Stimulated activated CD4-positive, alpha-beta T cell treated with anti-CD3 and anti-CD28 coated beads, Interleukin-1b, Interleukin-23, amount 100 ng/mL, for 24 hours (primary cell): ENCODE data around the gene ZCCHC14.
A peak's percentile ranks its signal among the peaks of the same experiment; 100 is the strongest.
"Not testable (repeated sequence)": the region's sequence is repeated elsewhere in the genome, so short reads cannot be mapped to it uniquely, and the experiment has no call there.

ENCODE experiments used
- DNase-seq, 4 experiments: peaks; one replicate each; pipeline ENCODE4 v3.0.0-alpha.2; 2020; ENCODE audit warnings: low read depth in 4 of 4, low spot score in 1 of 4

Gene ZCCHC14

GRCh38 chr16:87387942-87388817 is 104.6 kb downstream of the ZCCHC14 start:
- peak in 3 of 4 experiments; percentile 58 to 73 (median 71) for DNase-seq

DNA sequence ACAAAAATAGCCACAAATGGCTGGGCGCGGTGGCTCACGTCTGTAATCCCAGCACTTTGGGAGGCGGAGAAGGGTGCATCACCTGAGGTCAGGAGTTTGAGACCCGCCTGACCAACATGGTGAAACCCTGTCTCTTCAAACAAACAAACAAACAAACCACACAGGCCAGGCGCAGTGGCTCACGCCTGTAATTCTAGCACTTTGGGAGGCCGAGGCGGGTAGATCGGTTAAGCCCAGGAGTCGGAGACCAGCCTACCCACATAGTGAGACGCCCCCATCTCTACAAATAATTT is 108.0 kb downstream of the ZCCHC14 start:
- not testable (repeated sequence) for DNase-seq

- peak in 1 of 4 experiments; percentile 37 for DNase-seq
Measured at GRCh38 chr16:87384162-87384874, 108.5 kb downstream of the ZCCHC14 start.

GRCh38 chr16:87383505-87384161 is 109.2 kb downstream of the ZCCHC14 start, which contains the start of gene FBXO31:
TSS of gene FBXO31 (minus strand) at chr16:87383776. CDS start at chr16:87383744, 32 bp downstream.
- peak; percentile 82 to 92 (median 87) for DNase-seq

DNA sequence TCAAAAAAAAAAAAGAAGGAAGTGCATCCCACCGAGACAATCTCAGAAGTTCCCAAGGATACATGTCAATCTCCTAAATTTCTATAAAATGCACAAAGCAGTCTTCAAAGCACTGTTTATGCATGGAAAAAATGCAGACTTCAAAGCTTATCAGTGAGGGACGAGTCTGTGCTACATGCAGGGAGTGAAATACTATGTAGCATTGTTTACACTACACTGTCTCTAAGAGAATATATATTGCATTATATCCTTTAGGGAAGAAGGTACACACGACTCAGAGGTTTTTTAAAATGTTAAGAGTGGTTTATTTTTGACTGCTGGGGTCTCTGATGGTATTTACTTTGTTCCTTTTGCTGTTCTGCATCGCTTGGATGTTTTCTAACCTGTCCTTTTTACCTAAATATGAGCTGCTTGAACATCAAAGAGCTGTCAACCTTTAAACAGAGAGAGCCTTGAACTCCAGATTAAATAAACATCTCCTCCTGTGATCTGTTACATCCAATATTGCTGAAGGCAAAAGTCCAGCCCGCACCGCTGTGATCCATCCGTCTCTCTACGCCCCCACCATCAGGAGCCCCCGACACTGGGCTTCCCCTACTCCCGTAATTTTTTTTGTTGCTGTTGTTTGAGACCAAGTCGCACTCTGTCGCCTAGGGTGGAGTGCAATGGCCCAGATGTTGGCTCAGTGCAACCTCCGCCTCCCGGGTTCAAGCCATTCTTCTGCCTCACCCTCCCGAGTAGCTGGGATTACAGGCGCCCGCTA is 110.6 kb downstream of the ZCCHC14 start:
- no peak for DNase-seq

GRCh38 chr16:87380881-87381280 is 111.9 kb downstream of the ZCCHC14 start:
- DNase-seq = no peak

DNA sequence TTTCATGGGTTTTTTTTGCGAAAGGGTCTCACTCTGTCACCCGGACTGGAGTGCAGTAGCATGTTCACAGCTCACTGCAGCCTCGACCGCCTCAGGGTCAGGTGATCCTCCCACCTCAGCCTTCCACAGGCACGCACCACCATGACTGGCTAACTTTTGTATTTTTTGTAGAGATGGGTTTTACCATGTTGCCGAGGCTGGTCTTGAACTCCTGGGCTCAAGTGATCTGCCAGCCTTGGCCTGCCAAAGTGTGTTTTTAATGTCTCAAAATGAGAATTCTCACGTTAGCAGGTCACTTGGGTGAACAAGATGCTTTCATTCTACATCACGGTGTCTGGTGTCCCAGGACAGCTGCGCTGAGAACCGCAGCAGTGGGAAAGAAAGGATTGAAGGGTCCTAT is 112.4 kb downstream of the ZCCHC14 start:
- no peak for DNase-seq

DNA sequence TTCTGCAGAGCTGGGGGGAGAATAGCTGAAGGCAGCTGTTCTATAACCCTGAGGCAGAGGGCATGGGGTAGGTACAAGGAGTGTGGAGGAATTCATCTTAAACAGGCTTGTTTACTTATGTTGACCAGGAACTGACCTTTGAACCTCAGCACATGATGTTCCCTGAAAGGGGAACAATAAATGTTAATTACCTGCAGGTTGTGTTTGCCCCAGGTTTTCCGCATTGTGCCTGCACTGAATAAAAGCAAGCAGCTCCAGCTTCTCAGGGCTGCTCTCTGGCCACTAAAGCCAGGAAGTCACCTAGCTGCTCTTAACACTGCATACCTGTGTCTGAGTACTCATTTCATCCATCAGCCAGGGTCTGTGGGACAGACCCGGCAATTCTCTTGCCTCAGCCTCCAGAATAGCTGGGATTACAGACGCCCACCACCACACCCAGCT is 113.5 kb downstream of the ZCCHC14 start:
- DNase-seq = not testable (repeated sequence)

DNA sequence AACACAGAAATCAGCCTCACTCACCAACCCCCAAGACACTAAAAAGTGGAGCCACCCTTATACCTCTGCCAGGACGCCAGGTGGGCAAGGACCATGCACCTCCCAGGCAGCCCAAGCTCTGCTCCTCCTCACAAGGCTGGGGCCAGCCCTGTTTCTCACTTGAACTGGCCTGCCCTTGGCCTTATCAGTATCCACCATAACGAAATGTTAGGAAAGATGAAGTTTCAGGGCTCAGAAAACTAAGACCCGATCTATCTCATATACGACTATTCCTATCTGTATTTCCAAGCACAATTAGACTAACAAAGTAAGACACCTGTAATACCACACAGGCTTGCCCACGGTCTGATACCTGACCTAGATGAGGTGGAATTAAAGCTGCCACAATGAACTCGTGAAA is 116.2 kb downstream of the ZCCHC14 start:
- DNase-seq = no peak

- DNase-seq = no peak
Measured at GRCh38 chr16:87375426-87376135, 117.2 kb downstream of the ZCCHC14 start.

DNA sequence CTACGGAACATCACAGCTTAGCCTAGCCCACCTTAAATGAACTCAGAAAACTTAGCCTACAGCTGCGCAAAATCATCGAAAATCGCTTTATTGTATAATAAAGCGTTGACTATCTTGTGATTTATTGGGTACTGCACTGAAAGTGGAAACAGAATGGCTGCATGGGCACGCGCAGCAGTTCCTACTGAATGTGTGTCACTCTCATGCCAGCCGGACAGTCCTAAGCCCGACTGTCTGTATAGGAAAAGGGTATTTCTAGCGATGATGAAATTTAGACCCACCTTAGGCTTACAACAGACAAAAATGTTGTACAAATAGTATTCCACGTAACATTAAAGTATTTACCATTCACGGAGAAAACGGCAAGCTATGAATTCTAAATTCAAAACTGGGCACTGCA is 118.5 kb downstream of the ZCCHC14 start:
- no peak for DNase-seq

GRCh38 chr16:87372305-87372704 is 120.5 kb downstream of the ZCCHC14 start:
- DNase-seq = no peak

GRCh38 chr16:87371261-87371866 is 121.5 kb downstream of the ZCCHC14 start:
- DNase-seq = no peak

- no peak for DNase-seq
Measured at GRCh38 chr16:87369796-87370719, 122.8 kb downstream of the ZCCHC14 start.

DNA sequence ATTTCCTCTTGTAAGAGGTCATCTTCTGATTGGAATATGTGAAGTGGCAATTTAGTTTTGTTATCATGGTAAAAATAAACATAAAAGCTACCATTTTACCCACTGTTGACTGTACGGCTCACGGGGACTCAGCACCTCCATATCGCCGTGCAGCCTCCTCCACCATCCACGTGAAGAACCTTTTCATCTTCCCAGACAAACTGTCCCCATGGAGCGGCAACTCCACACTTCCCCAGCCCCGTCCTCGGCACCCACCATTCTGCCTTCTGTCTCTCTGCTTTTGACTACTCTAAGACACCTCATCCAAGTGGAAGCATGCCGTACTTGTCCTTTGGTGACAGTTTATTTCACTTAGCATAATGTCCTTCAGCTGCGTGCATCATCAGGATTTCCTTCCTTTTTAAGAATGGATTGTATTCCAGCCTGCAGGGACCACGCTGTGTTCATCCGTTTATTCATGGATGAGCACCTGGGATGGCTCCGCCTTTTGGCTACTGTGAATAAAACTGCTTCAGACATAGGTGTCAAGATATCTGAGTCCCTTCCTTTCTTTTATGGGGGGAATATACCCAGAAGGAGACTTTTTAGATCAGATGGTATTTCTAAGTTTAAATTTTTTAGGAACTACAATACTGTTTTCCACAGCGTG is 123.6 kb downstream of the ZCCHC14 start:
- no peak for DNase-seq

GRCh38 chr16:87368029-87368770 is 124.6 kb downstream of the ZCCHC14 start:
- DNase-seq = no peak

- DNase-seq = no peak
Measured at GRCh38 chr16:87367529-87367928, 125.3 kb downstream of the ZCCHC14 start.

DNA sequence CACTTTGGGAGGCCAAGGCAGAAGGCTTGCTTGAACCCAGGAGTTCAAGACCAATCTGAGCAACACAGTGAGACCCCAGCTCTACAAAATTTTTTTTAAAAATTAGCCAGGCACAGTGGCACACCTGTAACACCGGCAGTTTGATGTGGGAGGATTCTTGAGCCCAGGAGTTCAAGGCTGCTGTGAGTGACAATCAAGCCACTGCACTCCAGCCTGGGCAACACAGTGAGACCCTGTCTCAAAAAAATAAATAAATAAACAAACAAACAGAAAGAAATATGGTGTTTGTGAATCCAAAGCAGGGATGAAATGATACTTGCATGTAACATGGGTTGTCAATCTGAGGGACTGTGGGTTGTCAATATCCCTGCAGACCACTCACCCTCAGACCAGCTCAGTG is 125.9 kb downstream of the ZCCHC14 start:
- no peak for DNase-seq
